Memory B cell (primary cell): ENCODE data around the gene MRPL20.

Experiments used
- ATAC-seq: fragments of 150-1000 bp; cut with Tn5 transposase; 2 replicates; pipeline ENCODE4 v1.10.0; 2021; ENCODE audit warnings: low read depth, mild to moderate bottlenecking, moderate library complexity
- DNase-seq, 2 donors: peaks; one replicate each; pipeline ENCODE4 v3.0.0; 2022; ENCODE audit warnings: low spot score in 2 of 2
- H3K27ac Mint-ChIP-seq: one replicate; pipeline ENCODE4 v1.8.0; 2022; ENCODE audit warnings: mild to moderate bottlenecking, moderate library complexity, mixed read lengths
- H3K27me3 Mint-ChIP-seq: one replicate; pipeline ENCODE4 v1.8.0; 2022; ENCODE audit warnings: mixed read lengths
- H3K36me3 Mint-ChIP-seq: one replicate; pipeline ENCODE4 v1.8.0; 2022; ENCODE audit warnings: mild to moderate bottlenecking, mixed read lengths
- H3K4me1 Mint-ChIP-seq: one replicate; pipeline ENCODE4 v1.8.0; 2022; ENCODE audit warnings: mixed read lengths
- H3K4me3 Mint-ChIP-seq: one replicate; pipeline ENCODE4 v1.8.0; 2022; ENCODE audit warnings: mild to moderate bottlenecking, moderate library complexity, mixed read lengths
- H3K9me3 Mint-ChIP-seq: one replicate; pipeline ENCODE4 v1.8.0; 2022; ENCODE audit warnings: mixed read lengths

MRPL20 gene

GRCh38 chr1:1399872-1400575, 7.1 kb downstream of the MRPL20 start:
- Mint-ChIP-seq H3K27me3 (no peaks in the 10 kb centered on the region), H3K9me3 (no peaks in the 10 kb centered on the region), H3K4me1 (peaks cover 33% of the 10 kb centered on the region), H3K36me3 (peaks cover 15% of the 10 kb centered on the region), H3K4me3 (peak overlapping the region; percentile 92), H3K27ac (peak overlapping the region; percentile 90)
- DNase-seq (no peak), ATAC-seq (no peak)

GRCh38 chr1:1399187-1399871, 7.8 kb downstream of the MRPL20 start, which contains the start of gene CCNL2:
Gene CCNL2 (minus strand): TSS chr1:1399335. CDS start chr1:1399306, 29 bp downstream.
- H3K27me3 Mint-ChIP-seq = no peaks in the 10 kb centered on the region
- no peaks in the 10 kb centered on the region for H3K9me3 Mint-ChIP-seq
- DNase-seq = peak; percentile 98 to 99
- H3K36me3 Mint-ChIP-seq = peaks cover 12% of the 10 kb centered on the region
- peak; percentile 93 for ATAC-seq
- H3K27ac Mint-ChIP-seq = peak within 1 kb of the TSS; percentile 90
- H3K4me3 Mint-ChIP-seq = peak within 1 kb of the TSS; percentile 92
- H3K4me1 Mint-ChIP-seq = peaks cover 33% of the 10 kb centered on the region

GRCh38 chr1:1398677-1399186, 8.4 kb downstream of the MRPL20 start:
- H3K4me1 Mint-ChIP-seq = peaks cover 32% of the 10 kb centered on the region
- peaks cover 11% of the 10 kb centered on the region for H3K36me3 Mint-ChIP-seq
- peak overlapping the region; percentile 90 for H3K27ac Mint-ChIP-seq
- H3K9me3 Mint-ChIP-seq = no peaks in the 10 kb centered on the region
- ATAC-seq (peak; percentile 1), DNase-seq (no peak)
- H3K27me3 Mint-ChIP-seq = no peaks in the 10 kb centered on the region
- H3K4me3 Mint-ChIP-seq = peak overlapping the region; percentile 92

- peaks cover 29% of the 10 kb centered on the region for H3K4me1 Mint-ChIP-seq
- peaks cover 9% of the 10 kb centered on the region for H3K36me3 Mint-ChIP-seq
- H3K4me3 Mint-ChIP-seq = peak overlapping the region; percentile 92
Measured at GRCh38 chr1:1397839-1398523, 9.1 kb downstream of the MRPL20 start.

GRCh38 chr1:1395166-1395565, 11.9 kb downstream of the MRPL20 start:
- peaks cover 18% of the 10 kb centered on the region for H3K36me3 Mint-ChIP-seq
- no peaks in the 10 kb centered on the region for H3K27me3 Mint-ChIP-seq
- DNase-seq (no peak), ATAC-seq (no peak)
- H3K4me1 Mint-ChIP-seq = peaks cover 17% of the 10 kb centered on the region
- H3K9me3 Mint-ChIP-seq = no peaks in the 10 kb centered on the region
- no peak overlapping the region for H3K4me3 Mint-ChIP-seq
- no peak overlapping the region for H3K27ac Mint-ChIP-seq

More at GRCh38 chr1:1397839-1398523, 9.1 kb downstream of the MRPL20 start:
- Mint-ChIP-seq H3K9me3 (no peaks in the 10 kb centered on the region), H3K27ac (peak overlapping the region; percentile 62), H3K27me3 (no peaks in the 10 kb centered on the region)
- DNase-seq = no peak
- ATAC-seq = no peak

GRCh38 chr1:1394116-1394515, 13.0 kb downstream of the MRPL20 start:
- DNase-seq = no peak
- Mint-ChIP-seq H3K4me1 (peaks cover 11% of the 10 kb centered on the region), H3K36me3 (peaks cover 24% of the 10 kb centered on the region), H3K27me3 (no peaks in the 10 kb centered on the region), H3K9me3 (no peaks in the 10 kb centered on the region), H3K27ac (no peak overlapping the region), H3K4me3 (no peak overlapping the region)
- ATAC-seq = no peak

- no peak for ATAC-seq
- H3K4me3 Mint-ChIP-seq = no peak overlapping the region
Measured at GRCh38 chr1:1393428-1393827, 13.7 kb downstream of the MRPL20 start.

GRCh38 chr1:1393014-1393413, 14.1 kb downstream of the MRPL20 start:
- Mint-ChIP-seq H3K36me3 (peaks cover 28% of the 10 kb centered on the region), H3K27ac (no peak overlapping the region), H3K9me3 (no peaks in the 10 kb centered on the region), H3K4me3 (no peak overlapping the region), H3K27me3 (no peaks in the 10 kb centered on the region), H3K4me1 (peaks cover 9% of the 10 kb centered on the region)
- DNase-seq (no peak), ATAC-seq (no peak)

More at GRCh38 chr1:1393428-1393827, 13.7 kb downstream of the MRPL20 start:
- Mint-ChIP-seq H3K36me3 (peaks cover 25% of the 10 kb centered on the region), H3K27ac (no peak overlapping the region), H3K27me3 (no peaks in the 10 kb centered on the region), H3K4me1 (peaks cover 11% of the 10 kb centered on the region), H3K9me3 (no peaks in the 10 kb centered on the region)
- no peak for DNase-seq

- ATAC-seq (no peak), DNase-seq (no peak)
- no peaks in the 10 kb centered on the region for H3K27me3 Mint-ChIP-seq
- no peaks in the 10 kb centered on the region for H3K9me3 Mint-ChIP-seq
- no peak overlapping the region for H3K4me3 Mint-ChIP-seq
- no peak overlapping the region for H3K27ac Mint-ChIP-seq
- peaks cover 39% of the 10 kb centered on the region for H3K36me3 Mint-ChIP-seq
- H3K4me1 Mint-ChIP-seq = peaks cover 9% of the 10 kb centered on the region
Measured at GRCh38 chr1:1391225-1391624, 15.9 kb downstream of the MRPL20 start.

GRCh38 chr1:1390675-1391074, 16.4 kb downstream of the MRPL20 start:
- DNase-seq (no peak), ATAC-seq (no peak)
- no peaks in the 10 kb centered on the region for H3K9me3 Mint-ChIP-seq
- H3K4me1 Mint-ChIP-seq = peaks cover 9% of the 10 kb centered on the region
- no peak overlapping the region for H3K4me3 Mint-ChIP-seq
- H3K27me3 Mint-ChIP-seq = no peaks in the 10 kb centered on the region
- H3K27ac Mint-ChIP-seq = no peak overlapping the region
- H3K36me3 Mint-ChIP-seq = peaks cover 41% of the 10 kb centered on the region

GRCh38 chr1:1388078-1388472, 19.0 kb downstream of the MRPL20 start:
- no peaks in the 10 kb centered on the region for H3K9me3 Mint-ChIP-seq
- H3K27me3 Mint-ChIP-seq = no peaks in the 10 kb centered on the region
- H3K36me3 Mint-ChIP-seq = peaks cover 34% of the 10 kb centered on the region
- no peak overlapping the region for H3K27ac Mint-ChIP-seq
- H3K4me1 Mint-ChIP-seq = peaks cover 2% of the 10 kb centered on the region
- DNase-seq (no peak), ATAC-seq (no peak)
- no peak overlapping the region for H3K4me3 Mint-ChIP-seq

- Mint-ChIP-seq H3K9me3 (no peaks in the 10 kb centered on the region), H3K4me3 (no peak overlapping the region), H3K4me1 (peaks cover 5% of the 10 kb centered on the region), H3K27me3 (no peaks in the 10 kb centered on the region), H3K27ac (no peak overlapping the region), H3K36me3 (peaks cover 33% of the 10 kb centered on the region)
- ATAC-seq (no peak), DNase-seq (no peak)
Measured at GRCh38 chr1:1387098-1388077, 19.7 kb downstream of the MRPL20 start.

GRCh38 chr1:1385931-1386330, 21.2 kb downstream of the MRPL20 start:
- H3K27ac Mint-ChIP-seq = no peak overlapping the region
- ATAC-seq (no peak), DNase-seq (no peak)
- H3K36me3 Mint-ChIP-seq = peaks cover 26% of the 10 kb centered on the region
- peaks cover 11% of the 10 kb centered on the region for H3K4me1 Mint-ChIP-seq
- H3K9me3 Mint-ChIP-seq = no peaks in the 10 kb centered on the region
- H3K4me3 Mint-ChIP-seq = no peak overlapping the region
- no peaks in the 10 kb centered on the region for H3K27me3 Mint-ChIP-seq
